Renal pelvis (tissue), 4 donors: ENCODE measurements around the gene RUNX1. TPM values are rescaled to one million over a fixed set of nuclear protein-coding genes. Genes with fewer than 3 reads are reported as not detected.

Source experiments
- DNase-seq: peaks from one replicate; pipeline ENCODE4 v3.0.0-alpha.2; 2013
- polyA plus RNA-seq, 3 donors: library from polyadenylated mRNA; unstranded; fragments of 120-200 nt; gene quantifications; one replicate each; pipeline ENCODE4 v1.2.1, GENCODE V29; 2013; ENCODE audit not compliant: insufficient read length in 3 of 3

Gene RUNX1
- polyA plus RNA-seq, 3 donors, result 2.2 to 3.1 (median 2.6) TPM

DNA sequence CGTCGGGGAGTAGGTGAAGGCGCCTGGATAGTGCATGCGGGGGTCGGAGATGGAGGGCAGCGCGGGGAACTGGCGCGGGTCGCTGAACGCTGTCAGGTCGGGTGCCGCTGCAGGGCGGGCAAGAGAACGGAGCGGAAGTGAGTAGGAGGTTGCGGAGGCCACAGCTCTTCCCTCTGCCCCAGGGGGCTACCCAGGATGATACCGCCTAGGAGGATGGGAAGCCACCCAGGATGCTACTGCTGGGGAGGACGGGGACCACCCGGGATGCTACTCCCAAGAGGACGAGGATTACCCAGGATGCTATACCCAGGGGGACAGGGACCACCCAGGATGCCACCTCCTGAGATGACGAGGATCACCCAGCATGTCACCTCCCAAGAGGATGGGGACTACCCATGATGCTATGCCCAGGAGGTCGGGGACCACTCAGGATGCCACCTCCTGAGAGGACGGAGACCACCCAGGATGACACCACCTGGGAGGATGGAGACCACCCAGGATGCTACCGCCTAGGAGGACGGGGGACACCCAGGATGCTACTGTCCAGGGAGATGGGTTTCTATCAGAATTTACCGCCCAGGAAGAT, 256.5 kb downstream of the RUNX1 start:
- DNase-seq, result no peak

DNA sequence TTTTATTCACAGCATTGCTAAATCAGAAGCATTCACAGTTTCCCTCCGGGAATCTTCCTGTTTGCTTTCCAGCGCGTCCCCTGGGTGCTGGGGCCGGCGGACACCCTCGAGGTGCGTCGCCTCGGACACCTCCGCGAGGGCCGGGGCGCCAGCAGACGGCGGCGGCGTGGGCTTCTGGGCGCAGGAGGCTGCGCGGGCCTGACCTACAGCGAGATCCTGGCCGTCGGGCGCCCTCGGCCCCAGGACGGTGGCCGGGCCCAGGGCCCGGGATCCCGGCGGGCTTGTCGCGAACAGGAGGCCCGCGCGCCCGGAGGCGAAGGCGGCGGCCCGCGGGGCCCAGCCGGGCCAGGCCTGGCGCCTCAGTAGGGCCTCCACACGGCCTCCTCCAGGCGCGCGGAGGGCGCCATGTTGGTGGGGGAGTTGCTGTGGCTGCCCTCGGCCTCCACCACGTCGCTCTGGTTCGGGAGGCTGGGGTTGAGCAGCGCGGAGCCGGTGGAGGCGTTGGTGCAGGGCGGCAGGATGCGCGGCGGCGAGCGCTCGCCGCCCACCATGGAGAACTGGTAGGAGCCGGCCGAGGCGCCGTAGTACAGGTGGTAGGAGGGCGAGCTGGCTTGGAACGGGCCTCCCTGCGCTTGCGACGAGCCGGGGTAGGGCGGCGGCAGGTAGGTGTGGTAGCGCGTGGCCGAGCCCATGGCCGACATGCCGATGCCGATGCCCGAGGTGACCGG, 257.2 kb downstream of the RUNX1 start:
- no peak for DNase-seq

DNA sequence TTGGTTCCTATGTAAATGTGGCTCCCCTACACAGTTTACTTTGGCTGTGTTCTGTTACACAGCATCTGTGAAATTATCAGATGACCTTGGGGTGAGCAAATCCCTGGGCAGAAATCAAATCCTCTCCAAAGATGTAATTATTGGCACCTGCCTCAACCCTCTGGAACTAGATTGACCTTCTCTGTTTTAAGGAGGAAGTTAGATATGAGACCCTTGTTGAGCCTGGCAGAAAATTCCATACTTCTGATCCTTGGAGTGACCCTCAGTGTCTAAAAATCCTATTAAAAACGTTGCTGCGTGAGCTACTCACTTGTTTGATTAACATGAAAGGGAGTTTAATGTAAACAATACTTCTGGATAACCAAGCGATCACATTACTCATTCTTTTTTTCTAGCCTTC, 258.3 kb downstream of the RUNX1 start:
- no peak for DNase-seq

DNA sequence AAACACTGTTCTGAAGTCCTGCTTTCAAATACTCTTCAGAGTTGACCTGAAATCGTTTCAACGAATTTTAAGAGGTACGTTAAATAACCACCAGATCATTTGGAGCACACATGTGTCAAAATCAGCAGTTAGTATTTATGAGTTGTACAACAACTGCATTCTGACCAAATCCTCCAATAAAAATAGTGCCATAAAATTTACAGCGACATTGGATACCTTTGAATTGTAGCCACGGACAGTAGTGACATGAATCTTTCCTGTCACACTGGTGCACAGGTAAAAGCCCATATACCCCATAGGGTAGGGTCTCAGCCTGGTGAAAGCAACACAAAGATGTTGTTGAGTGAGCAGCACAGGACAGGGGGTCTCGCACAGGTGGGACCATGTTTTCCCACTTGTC, 258.8 kb downstream of the RUNX1 start:
- no peak for DNase-seq

DNA sequence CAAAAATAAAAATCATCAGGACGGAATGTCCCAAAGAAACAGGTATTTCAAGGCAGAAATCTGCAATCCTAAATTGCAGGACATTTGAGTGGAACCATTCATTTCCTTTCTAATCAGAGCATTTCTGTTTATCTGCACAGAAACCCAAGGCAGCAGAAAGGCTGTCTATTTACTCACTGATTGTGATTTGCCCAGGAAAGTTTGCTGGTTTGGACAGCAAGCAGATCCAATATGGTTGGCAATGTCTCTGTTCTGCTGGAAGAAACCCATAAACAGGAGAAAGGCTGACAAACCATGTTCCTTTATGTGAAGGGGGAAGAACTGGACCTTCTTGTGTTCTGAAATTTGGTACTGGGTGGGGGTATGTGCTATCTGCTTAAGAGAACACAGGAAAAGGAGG, 260.2 kb downstream of the RUNX1 start:
- DNase-seq, result no peak

DNA sequence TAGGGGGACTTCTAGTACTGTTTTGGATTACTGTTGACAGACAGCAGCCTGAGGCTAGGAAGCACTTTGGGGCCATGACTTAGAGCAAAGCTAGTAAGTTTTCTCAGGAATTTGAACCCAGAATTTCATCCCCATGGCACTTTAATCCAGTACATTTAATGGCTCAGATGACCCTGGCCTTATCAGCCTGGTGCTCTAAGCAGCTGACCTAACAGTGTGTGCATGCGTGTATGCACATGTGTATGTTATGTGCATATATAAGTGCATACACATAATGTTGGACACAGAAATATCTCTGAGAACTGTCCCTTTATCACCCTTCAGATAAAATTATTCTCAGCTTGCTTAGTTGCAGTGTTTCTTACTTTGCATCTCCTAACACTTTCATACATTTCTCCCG, 265.3 kb downstream of the RUNX1 start:
- no peak for DNase-seq

DNA sequence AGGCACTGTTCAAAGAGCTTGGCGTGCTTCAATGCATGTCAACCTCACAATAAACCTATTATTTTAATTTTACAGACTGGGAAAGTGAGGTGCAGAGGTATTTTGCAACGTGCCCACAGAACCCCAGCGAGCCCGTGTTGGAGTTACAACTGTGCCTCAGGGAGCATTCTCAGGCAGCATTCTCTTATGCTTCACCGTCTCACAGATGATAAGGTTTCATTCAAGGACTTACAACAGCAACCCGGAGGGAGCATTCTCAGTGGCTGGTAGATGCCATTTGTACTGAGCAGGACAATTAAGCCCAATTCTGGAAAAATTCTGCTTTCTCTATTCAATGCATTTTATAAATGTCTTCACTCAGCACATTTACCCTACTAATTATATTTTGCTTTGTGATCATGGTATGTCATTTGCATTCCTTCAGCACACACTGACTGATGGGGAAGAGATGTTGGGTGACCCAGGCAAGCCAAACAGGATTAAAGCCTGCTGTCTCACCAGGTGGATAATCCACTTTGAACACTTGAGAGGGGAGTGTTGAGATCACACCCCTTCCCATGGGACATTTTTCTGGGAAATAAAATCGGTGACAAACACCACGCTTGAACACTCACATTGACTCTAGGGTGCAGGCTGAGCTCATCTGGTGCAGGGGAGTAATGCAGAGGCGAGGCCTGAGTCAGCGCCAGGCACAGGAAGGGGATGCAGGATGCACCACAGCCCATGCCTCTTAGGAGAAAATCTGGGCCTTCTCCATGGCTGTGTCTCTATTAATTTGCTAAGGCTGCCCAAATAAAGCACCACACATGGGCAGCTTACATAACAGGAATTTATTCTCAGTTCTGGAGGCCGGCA, 266.4 kb downstream of the RUNX1 start:
- DNase-seq, result no peak

DNA sequence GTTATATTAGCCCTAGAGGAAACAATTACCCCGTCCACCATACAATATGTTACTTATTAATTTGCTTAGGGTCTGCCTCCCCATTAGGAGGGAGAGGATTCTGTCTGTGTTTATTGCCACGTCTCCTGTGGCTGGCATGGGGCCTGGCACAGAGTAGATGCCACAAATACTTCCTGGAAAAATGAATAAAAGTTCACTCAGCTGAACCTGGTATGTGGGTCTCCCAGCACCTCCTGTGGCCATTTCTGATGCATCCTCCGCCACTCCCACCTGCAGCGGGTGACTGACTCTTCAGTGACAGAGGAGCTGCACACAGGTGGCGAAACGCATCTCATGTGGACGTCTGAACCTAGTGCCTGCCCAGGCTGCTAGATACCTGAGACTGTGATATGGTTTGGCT, 267.6 kb downstream of the RUNX1 start:
- DNase-seq, result no peak

DNA sequence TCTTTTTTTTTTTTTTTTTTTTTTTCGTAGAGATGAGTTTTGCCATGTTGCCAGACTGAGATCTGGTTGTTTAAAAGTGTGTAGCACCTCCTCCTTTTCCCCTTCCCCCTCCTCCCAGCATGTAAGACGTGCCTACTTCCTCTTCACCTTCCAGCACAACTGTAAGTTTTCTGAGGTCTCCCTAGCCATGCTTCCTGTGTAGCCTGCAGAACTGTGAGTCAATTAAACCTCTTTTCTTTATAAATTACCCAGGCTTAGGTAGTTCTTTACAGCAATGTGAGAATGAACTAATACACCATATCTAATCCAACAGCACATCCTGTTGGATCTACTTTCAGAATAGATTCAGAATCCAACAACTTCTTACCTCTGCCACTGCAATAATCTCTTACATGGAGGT, 269.2 kb downstream of the RUNX1 start:
- DNase-seq, result no peak

DNA sequence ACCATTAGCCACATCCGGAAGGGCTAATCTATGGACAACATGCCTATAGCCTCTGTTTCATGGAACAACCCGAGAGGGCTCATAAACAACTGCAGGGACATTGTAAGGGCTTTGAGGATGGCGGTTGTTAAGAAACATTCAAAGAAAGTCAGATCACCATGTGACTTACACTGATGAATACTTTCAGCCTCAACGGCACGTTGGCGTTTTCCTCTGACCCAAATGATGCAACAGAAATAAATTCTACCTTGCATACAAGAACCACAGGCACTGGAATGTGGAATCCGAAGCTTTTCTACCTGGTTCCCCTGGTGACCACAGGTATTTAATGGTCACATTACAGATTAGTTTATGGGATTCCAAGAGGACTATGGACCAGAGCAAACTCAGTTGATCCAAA, 273.3 kb downstream of the RUNX1 start:
- DNase-seq, result no peak

DNA sequence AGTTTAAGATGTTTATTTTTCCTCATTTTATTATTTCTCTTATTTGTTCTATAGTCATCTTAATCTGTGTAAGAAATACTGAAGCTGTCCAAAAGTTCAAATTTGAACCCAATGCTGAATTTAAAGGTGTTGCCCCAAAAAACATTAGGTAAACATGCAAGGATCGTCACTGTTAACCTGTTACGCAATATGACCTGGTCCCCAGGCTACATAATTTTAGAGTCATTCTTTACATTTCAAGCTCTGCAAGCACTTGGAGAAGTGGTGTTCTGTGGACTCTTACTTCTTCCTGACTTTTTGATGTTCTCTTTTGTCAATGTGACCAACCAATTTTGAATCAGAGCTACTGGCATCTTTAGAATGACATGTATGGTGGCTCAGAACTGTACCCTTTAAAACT, 274.4 kb downstream of the RUNX1 start:
- no peak for DNase-seq

DNA sequence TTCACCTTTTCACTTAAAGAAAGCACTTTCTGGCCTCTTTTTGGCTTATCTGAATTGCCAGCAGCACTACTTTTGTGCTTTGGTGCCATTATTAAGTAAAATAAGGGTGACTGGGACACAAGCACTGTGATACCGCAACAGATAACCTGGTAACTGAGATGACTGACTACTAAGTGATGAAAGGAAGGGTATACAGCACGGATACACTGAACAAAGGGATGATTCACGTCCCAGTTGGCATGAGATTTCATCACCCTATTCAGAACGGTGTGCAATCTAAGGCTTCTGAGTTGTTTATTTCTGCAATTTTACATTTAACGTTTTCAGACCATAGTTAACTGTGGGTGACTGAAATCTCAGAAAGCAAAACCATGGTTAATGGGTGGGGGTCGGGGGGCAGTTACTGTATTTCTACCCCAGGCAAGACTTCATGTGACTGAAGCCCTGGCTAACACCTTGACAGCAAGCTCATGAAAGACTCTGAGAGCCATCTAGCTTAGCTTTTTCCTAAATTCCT, 277.5 kb downstream of the RUNX1 start:
- no peak for DNase-seq

DNA sequence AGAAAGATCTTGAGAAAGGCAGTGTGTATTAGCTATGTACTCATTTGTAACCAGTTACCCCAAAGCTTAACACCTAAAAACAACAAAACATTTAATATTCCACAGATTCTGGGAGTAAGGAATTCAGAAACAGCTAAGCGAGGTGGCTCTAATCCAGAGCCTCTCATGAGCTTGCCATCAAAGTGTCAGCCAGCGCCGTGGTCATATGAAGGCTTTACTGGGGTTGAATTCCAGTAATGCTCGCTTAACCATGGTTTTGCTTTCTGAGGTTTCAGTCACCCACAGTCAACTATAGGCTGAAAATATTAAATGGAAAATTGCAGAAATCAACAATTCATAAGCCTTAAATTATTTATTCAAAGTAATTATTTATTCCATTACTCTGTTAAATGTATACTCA, 278.5 kb downstream of the RUNX1 start:
- no peak for DNase-seq

DNA sequence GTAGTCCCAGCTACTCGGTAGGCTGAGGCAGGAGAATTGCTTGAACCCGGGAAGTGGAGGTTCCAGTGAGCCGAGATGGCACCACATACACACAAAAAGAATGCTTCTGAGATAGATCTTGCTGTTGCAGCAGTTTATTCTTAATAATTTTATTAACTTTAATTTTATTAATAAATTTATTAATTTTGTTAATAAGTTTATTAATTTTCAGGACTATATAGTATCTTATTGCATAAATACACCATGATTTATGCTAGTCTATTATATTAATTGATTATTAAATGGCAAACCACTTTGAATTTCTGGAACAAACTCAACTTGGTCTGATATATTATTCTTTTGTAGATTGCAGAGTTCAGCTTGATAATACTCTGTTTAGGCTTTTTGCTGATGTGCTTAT, 280.8 kb downstream of the RUNX1 start:
- no peak for DNase-seq

DNA sequence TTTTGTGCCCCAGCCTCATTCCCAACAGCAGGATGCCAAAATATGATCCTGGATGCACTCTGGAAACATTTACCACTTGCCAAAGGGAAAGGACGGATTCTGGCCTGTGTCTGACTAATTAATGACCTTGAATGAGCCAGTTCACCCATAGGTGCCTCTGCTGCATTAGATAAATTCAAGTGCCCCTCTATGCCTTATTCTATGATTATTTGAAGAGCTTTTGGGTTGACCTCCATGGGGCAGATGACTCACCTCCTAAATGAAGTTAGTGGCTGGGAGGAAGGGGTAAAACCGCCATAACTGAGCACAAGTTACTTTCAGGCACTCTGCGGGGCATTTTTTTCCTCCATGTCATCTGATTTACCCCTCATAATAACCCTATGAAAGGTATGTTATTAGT, 282.2 kb downstream of the RUNX1 start:
- DNase-seq, result no peak

DNA sequence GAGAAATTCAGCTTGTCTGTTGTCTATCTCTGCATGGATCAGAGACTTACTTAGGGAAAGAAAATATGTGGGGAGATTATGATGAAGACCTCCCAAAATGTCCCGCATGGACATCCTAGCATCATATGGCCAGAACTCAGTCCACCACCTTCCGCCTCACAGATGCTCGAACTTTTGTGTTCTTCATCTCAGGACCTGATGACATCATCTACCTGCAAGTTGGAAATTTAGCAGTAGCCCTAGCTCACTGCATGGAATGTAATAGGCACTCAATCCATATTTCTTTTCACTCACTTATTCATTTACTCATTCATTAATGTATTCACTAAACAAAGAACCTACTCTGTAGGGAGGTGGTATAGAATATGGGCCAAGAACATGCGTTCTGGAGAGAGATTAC, 283.5 kb downstream of the RUNX1 start:
- no peak for DNase-seq

DNA sequence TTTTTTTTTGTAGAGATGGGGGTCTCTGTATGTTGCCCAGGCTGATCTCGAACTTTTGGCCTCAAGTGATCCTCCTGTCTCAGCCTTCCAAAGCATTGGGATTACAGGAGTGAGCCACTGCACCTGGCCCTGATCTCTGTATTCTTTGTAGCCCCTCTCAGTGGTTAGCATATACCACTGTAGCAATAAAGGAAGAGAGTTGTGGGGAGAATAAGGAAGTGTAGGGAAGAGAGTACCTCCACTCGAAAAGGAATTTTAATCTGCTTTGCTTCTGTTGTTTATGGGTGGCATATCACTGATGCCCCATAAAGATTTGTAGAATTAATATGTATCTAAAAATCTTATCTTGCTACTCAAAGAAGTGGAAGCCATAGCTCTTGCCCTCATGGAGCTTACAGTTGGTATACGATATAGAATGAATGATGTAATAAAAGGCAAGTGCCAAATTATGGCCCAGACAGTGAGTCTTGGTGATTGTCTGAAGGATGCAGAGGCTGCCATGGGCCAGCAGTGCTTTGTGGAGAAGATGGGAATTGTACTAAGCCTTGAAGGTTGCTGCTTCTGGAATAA, 284.3 kb downstream of the RUNX1 start:
- DNase-seq, result no peak

DNA sequence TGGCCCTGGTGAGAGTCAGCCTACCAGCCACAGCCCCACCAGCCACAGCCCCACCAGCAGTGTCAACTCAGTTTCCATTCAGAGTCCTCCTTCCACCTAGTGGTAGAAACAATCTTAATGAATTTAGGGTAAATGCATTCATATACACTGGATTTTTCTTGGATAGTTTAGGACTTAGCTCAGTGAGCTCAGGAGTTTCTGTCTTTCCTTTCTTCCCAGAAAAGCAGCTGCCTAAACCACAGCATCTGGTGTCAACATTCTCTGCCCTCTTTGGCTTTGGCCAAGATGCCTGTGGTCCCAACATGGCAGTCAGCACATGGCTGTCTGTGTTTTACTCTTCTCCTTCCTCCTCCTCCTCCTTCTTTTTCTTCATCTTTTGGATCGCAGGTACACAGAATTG, 286.3 kb downstream of the RUNX1 start:
- no peak for DNase-seq

DNA sequence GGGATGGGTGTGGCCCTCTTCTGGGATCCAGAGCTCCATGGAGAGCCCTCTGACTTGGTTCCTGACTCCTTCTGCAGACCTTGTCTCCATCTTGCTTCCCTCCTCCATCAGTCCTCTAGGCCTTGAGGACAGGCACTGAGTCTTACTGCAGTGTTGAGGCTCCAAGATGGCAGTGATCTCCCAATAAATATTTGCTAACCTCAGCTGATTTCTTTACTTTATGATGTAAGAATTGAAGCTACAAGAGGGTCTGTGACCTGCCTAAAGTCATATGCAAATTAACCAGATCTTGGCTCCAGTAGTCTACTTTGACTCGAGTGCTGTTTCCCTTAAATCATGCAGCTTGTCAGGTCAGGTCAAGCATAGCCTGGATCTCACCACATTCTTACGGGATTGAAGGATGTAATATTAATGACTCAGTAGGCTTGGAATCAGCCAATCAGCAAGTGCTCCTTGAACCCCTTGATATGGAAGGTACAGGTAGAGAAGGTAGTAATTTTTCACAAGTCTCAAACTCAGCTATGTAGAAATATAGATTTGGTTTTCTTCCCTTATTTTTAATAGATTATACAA, 287.3 kb downstream of the RUNX1 start:
- no peak for DNase-seq

DNA sequence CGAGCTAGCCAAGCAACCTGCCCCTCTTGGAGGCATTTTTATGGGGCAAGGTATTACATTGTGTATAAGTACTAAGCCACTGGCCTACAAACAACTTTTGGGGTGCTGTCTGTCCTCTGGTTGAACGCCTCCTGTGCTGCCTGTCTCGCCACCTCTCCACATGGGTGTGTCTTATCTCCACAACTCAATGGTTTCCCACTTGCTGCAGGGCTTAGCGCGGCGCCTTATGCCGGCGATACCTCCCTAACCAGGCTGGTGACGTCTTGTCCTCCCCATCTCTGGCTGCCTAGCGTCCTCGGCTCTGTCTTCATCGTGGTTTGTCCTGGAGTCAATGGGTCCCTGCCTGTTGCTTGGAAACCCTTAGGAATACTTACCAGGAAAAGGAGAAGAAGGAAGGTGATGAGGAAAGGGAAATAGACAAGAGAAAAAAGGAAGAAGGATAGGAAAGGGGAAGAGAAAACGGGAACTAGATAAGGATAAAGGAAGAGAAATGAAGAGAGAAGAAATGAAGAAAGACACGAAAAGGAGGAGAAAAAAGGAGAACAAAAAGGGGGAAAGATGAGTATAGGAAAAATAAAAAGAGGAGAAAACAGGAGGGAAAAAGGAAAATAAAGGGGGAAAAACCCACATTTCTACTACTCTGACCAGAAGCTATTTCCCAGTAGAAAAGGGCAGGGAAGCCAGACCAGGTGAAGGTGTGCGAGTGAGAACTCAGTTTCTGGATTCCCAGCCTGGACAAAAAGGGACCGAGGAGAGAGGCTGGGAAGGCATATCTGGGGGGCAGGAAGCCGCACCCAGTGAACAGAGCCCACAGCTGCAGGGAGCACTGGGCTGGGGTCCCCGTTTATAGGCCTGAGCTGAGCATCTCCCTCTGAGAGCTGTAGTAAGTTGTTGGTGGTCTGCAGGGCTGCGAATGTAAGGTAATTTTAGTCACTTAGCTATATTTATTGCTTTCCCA, 294.1 kb downstream of the RUNX1 start:
- no peak for DNase-seq

DNA sequence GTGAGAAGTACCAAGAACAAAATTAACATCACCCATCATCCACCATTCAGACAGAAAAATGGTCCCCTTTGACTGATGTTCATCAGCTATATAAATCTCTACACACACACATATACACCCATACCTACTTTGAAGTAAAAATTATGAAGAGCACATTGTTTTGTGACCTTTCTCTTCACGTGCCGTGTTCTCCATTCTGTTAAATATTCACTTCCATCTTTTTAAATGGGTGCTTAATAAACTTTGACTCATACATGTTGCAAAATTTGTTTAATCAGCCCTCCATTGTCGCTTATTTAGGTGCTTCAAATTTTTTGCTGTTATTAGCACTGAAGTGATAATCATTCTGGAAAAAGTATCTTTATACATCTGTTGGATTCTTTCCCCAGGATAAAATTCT, 300.2 kb downstream of the RUNX1 start:
- DNase-seq, result no peak
